ENCODE results near the gene PRPF40B.

The PRPF40B gene

GRCh38 chr12:49635036-49635435 lies 11.7 kb downstream of the PRPF40B start:
- Histone ChIP-seq H3F3A (ENCODE audit: control insufficient read depth, insufficient read depth) (0 out of 2 replicates have a peak, but pooled peaks cover 3% of the 10 kb centered on the region), H3K79me2 (ENCODE audit: control insufficient read depth, low read length) (no peaks in the 10 kb centered on the region), H3K36me3 (ENCODE audit: control insufficient read depth, low read length) (no peaks in the 10 kb centered on the region), H3K9me3 (ENCODE audit: control insufficient read depth, insufficient read depth, low read length) (no peaks in the 10 kb centered on the region), H3K9me2 (replicated peaks; ENCODE audit: control insufficient read depth, low read length) (no peaks in the 10 kb centered on the region), H3K4me3 (ENCODE audit: low read length) (no peak overlapping the region), H3K4me2 (ENCODE audit: low read length) (no peak overlapping the region), H3K27me3 (ENCODE audit: control insufficient read depth, low read length) (no peaks in the 10 kb centered on the region; the same call in 1 of the 2 replicates), H3K27ac (ENCODE audit: low read depth, low read length) (no peak overlapping the region), H4K20me1 (ENCODE audit: control insufficient read depth, insufficient read depth, low read depth, low read length) (no peaks in the 10 kb centered on the region), H3K4me1 (ENCODE audit: control insufficient read depth, low read length) (peaks cover 18% of the 10 kb centered on the region)
- TF ChIP-seq EZH2phosphoT487 (IDR thresholded peaks at IDR 0.05; ENCODE audit: borderline replicate concordance, low read length) = no peak
- TF ChIP-seq, protein P1, sequence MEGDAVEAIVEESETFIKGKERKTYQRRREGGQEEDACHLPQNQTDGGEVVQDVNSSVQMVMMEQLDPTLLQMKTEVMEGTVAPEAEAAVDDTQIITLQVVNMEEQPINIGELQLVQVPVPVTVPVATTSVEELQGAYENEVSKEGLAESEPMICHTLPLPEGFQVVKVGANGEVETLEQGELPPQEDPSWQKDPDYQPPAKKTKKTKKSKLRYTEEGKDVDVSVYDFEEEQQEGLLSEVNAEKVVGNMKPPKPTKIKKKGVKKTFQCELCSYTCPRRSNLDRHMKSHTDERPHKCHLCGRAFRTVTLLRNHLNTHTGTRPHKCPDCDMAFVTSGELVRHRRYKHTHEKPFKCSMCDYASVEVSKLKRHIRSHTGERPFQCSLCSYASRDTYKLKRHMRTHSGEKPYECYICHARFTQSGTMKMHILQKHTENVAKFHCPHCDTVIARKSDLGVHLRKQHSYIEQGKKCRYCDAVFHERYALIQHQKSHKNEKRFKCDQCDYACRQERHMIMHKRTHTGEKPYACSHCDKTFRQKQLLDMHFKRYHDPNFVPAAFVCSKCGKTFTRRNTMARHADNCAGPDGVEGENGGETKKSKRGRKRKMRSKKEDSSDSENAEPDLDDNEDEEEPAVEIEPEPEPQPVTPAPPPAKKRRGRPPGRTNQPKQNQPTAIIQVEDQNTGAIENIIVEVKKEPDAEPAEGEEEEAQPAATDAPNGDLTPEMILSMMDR (IDR thresholded peaks at IDR 0.05; ENCODE audit: low read depth, low read length, poor library complexity, severe bottlenecking) = no peak

DNA sequence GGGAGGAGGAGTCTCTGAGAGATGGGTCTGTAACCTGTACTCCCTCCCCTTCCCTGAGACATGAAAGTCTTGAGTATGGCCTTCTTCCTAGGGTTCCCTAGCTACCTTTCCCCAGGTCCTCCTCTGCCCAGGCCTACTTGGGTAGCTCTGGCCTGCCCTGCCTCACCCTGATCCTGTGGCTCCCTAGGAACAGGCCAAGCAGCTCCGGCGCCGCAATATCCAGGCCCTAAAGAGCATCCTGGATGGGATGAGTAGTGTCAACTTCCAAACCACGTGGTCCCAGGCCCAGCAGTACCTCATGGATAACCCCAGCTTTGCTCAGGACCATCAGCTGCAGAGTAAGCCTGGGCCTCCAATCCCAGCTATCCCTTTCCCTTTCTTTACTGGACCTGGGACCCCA lies 12.3 kb downstream of the PRPF40B start:
- no peaks in the 10 kb centered on the region; the same call in 1 of the 2 replicates for H3K27me3 ChIP-seq (ENCODE audit: control insufficient read depth, low read length)
- H3K27ac ChIP-seq (ENCODE audit: low read depth, low read length) = no peak overlapping the region
- H4K20me1 ChIP-seq (ENCODE audit: control insufficient read depth, insufficient read depth, low read depth, low read length) = no peaks in the 10 kb centered on the region
- H3F3A ChIP-seq (ENCODE audit: control insufficient read depth, insufficient read depth) = 0 out of 2 replicates have a peak, but pooled peaks cover 3% of the 10 kb centered on the region
- H3K9me3 ChIP-seq (ENCODE audit: control insufficient read depth, insufficient read depth, low read length) = no peaks in the 10 kb centered on the region
- no peaks in the 10 kb centered on the region for H3K79me2 ChIP-seq (ENCODE audit: control insufficient read depth, low read length)
- no peak overlapping the region for H3K4me3 ChIP-seq (ENCODE audit: low read length)
- no peaks in the 10 kb centered on the region for H3K36me3 ChIP-seq (ENCODE audit: control insufficient read depth, low read length)
- H3K9me2 ChIP-seq (replicated peaks; ENCODE audit: control insufficient read depth, low read length) = no peaks in the 10 kb centered on the region
- TF ChIP-seq, protein P1 (IDR thresholded peaks at IDR 0.05; ENCODE audit: low read depth, low read length, poor library complexity, severe bottlenecking) = no peak
- TF ChIP-seq EZH2phosphoT487 (IDR thresholded peaks at IDR 0.05; ENCODE audit: borderline replicate concordance, low read length) = no peak
- no peak overlapping the region for H3K4me2 ChIP-seq (ENCODE audit: low read length)
- peaks cover 16% of the 10 kb centered on the region for H3K4me1 ChIP-seq (ENCODE audit: control insufficient read depth, low read length)

DNA sequence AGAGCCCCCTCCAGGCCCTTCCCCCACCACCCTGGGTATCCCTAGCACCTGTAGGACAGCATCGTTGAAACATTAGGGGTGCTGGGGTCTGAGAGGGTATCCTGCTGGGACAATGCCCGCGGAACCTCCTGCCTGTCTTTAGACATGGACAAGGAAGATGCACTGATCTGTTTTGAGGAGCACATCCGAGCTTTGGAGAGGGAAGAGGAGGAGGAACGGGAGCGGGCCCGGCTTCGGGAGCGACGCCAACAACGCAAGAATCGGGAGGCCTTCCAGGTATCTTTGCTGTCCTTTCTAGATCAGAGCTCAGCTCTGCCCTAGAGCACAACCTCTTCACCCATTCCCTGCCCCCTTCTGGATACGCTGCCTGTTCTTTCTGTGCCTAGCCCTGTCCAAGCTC lies 13.2 kb downstream of the PRPF40B start:
- Histone ChIP-seq H3K9me3 (ENCODE audit: control insufficient read depth, insufficient read depth, low read length) (no peaks in the 10 kb centered on the region), H3K4me1 (ENCODE audit: control insufficient read depth, low read length) (peaks cover 16% of the 10 kb centered on the region), H3K4me3 (ENCODE audit: low read length) (no peak overlapping the region), H3F3A (ENCODE audit: control insufficient read depth, insufficient read depth) (0 out of 2 replicates have a peak, but pooled peaks cover 3% of the 10 kb centered on the region), H3K36me3 (ENCODE audit: control insufficient read depth, low read length) (no peaks in the 10 kb centered on the region), H3K27ac (ENCODE audit: low read depth, low read length) (no peak overlapping the region), H3K79me2 (ENCODE audit: control insufficient read depth, low read length) (no peaks in the 10 kb centered on the region), H3K4me2 (ENCODE audit: low read length) (no peak overlapping the region), H3K27me3 (ENCODE audit: control insufficient read depth, low read length) (no peaks in the 10 kb centered on the region), H3K9me2 (replicated peaks; ENCODE audit: control insufficient read depth, low read length) (no peaks in the 10 kb centered on the region), H4K20me1 (ENCODE audit: control insufficient read depth, insufficient read depth, low read depth, low read length) (no peaks in the 10 kb centered on the region)
- TF ChIP-seq EZH2phosphoT487 (IDR thresholded peaks at IDR 0.05; ENCODE audit: borderline replicate concordance, low read length) = no peak
- TF ChIP-seq, protein P1 (IDR thresholded peaks at IDR 0.05; ENCODE audit: low read depth, low read length, poor library complexity, severe bottlenecking) = no peak
